HG03460 (cell line): ENCODE data around the gene UNCX.

Experiments used
- ATAC-seq: cut with Tn5 transposase; IDR thresholded peaks from one replicate; pipeline ENCODE4 v1.9.1; 2021; ENCODE audit not compliant: unreplicated experiment

UNCX gene

GRCh38 chr7:1242606-1243289 lies 10.1 kb downstream of the UNCX start:
- ATAC-seq: no peak

- no peak for ATAC-seq
Measured at GRCh38 chr7:1243290-1243963, 10.8 kb downstream of the UNCX start.

- ATAC-seq: no peak
Measured at GRCh38 chr7:1243964-1244416, 11.3 kb downstream of the UNCX start.

GRCh38 chr7:1244700-1245523 lies 12.2 kb downstream of the UNCX start:
- ATAC-seq: no peak

- no peak for ATAC-seq
Measured at GRCh38 chr7:1245524-1246050, 12.9 kb downstream of the UNCX start.

- no peak for ATAC-seq
Measured at GRCh38 chr7:1246160-1246870, 13.6 kb downstream of the UNCX start.

- ATAC-seq: no peak
Measured at GRCh38 chr7:1246871-1247526, 14.3 kb downstream of the UNCX start.

GRCh38 chr7:1247527-1248041 lies 14.9 kb downstream of the UNCX start:
- no peak for ATAC-seq

GRCh38 chr7:1248143-1248915 lies 15.7 kb downstream of the UNCX start:
- ATAC-seq: no peak

- no peak for ATAC-seq
Measured at GRCh38 chr7:1248916-1249581, 16.4 kb downstream of the UNCX start.

- no peak for ATAC-seq
Measured at GRCh38 chr7:1249731-1250130, 17.1 kb downstream of the UNCX start.

GRCh38 chr7:1250901-1251300 lies 18.2 kb downstream of the UNCX start:
- ATAC-seq: no peak

- ATAC-seq: no peak
Measured at GRCh38 chr7:1251796-1252539, 19.3 kb downstream of the UNCX start.

GRCh38 chr7:1252540-1253090 lies 19.9 kb downstream of the UNCX start:
- no peak for ATAC-seq

GRCh38 chr7:1253681-1254181 lies 21.1 kb downstream of the UNCX start:
- no peak for ATAC-seq

- ATAC-seq: no peak
Measured at GRCh38 chr7:1254281-1255079, 21.8 kb downstream of the UNCX start.
